ENCODE measurements around the gene SLC12A5. TPM values are rescaled to one million over a fixed set of nuclear protein-coding genes. Genes with fewer than 3 reads are reported as not detected.

Gene SLC12A5
- total RNA-seq, 1 experiment from 2014 or later: 7.2 TPM

- peaks cover 55% of the 10 kb centered on the region for H3K27me3 Mint-ChIP-seq (ENCODE audit: low read depth)
- no peak for TF ChIP-seq ZNF396 (CRISPR knock-in tag; IDR thresholded peaks at IDR 0.05; ENCODE audit: borderline replicate concordance)
- TF ChIP-seq ERG (CRISPR knock-in tag; IDR thresholded peaks at IDR 0.05): no peak
- no peak for TF ChIP-seq E2F4 (CRISPR knock-in tag; IDR thresholded peaks at IDR 0.05; ENCODE audit: borderline replicate concordance, low read depth)
- TF ChIP-seq OVOL2 (CRISPR knock-in tag; IDR thresholded peaks at IDR 0.05; ENCODE audit: borderline replicate concordance): no peak
- TF ChIP-seq ATF6 (CRISPR knock-in tag; IDR thresholded peaks at IDR 0.05): no peak
- TF ChIP-seq CTCF (IDR thresholded peaks at IDR 0.05): no peak
- TF ChIP-seq AFF4 (CRISPR knock-in tag; IDR thresholded peaks at IDR 0.05; ENCODE audit: borderline replicate concordance): no peak
- no peak for TF ChIP-seq ZNF138 (CRISPR knock-in tag; conservative IDR thresholded peaks at IDR 0.05)
- TF ChIP-seq ATF3 (CRISPR knock-in tag; conservative IDR thresholded peaks at IDR 0.05): no peak
- no peak for TF ChIP-seq ZNF512 (CRISPR knock-in tag; IDR thresholded peaks at IDR 0.05; ENCODE audit: borderline replicate concordance)
- CTCF ChIA-PET: interaction anchor here (1.4 kb wide), 1 partner anchor 30 kb away, joined by 3 read pairs; no protein-coding TSS in a partner anchor
- no peaks in the 10 kb centered on the region for H3K36me3 Mint-ChIP-seq
- no peak overlapping the region for H3K27ac Mint-ChIP-seq
- POLR2A ChIA-PET: no interaction called here
- no peak overlapping the region for H3K4me3 Mint-ChIP-seq
- no peak for ATAC-seq
- H3K4me1 Mint-ChIP-seq: peaks cover 3% of the 10 kb centered on the region; the same call in 1 of the 2 replicates
- DNase-seq (ENCODE audit: low spot score): no peak
- no peaks in the 10 kb centered on the region for H3K9me3 Mint-ChIP-seq
Observed at GRCh38 chr20:46053416-46053815, 24.4 kb downstream of the SLC12A5 start.

- H3K4me3 Mint-ChIP-seq: no peak overlapping the region
- no peaks in the 10 kb centered on the region for H3K9me3 Mint-ChIP-seq
- ChIA-PET POLR2A (no interaction called here), CTCF (no interaction called here)
- H3K27me3 Mint-ChIP-seq (ENCODE audit: low read depth): peaks cover 67% of the 10 kb centered on the region
- DNase-seq (ENCODE audit: low spot score): no peak
- no peak for ATAC-seq
- H3K27ac Mint-ChIP-seq: no peak overlapping the region
- H3K4me1 Mint-ChIP-seq: peaks cover 12% of the 10 kb centered on the region
- no peaks in the 10 kb centered on the region for H3K36me3 Mint-ChIP-seq
- TF ChIP-seq GRHL2 (CRISPR knock-in tag; IDR thresholded peaks at IDR 0.05; ENCODE audit: insufficient replicate concordance, severe bottlenecking): no peak
- no peak for TF ChIP-seq ATF1 (CRISPR knock-in tag; IDR thresholded peaks at IDR 0.05)
- no peak for TF ChIP-seq TP53 (CRISPR knock-in tag; IDR thresholded peaks at IDR 0.05)
- TF ChIP-seq ZNF512 (CRISPR knock-in tag; IDR thresholded peaks at IDR 0.05; ENCODE audit: borderline replicate concordance): no peak
- TF ChIP-seq PRDM15 (CRISPR knock-in tag; IDR thresholded peaks at IDR 0.05): no peak
Observed at GRCh38 chr20:46054606-46055005, 25.6 kb downstream of the SLC12A5 start.
